ENCODE results near the gene PTPRN. TPM values are rescaled to one million over a fixed set of nuclear protein-coding genes. Genes with fewer than 3 reads are reported as not detected.

The PTPRN gene
- total and polyA plus RNA-seq, 10 of the 15 experiments (the other 5 are each of a cell fraction or from before 2014, with no cell fraction given): 0.28 to 0.69 TPM; not detected in 8

GRCh38 chr2:219300022-219300421, 9.2 kb downstream of the PTPRN start:
- Histone ChIP-seq H3K79me2 (ENCODE audit: control insufficient read depth, insufficient read depth, low read length) (no peaks in the 10 kb centered on the region), H3K4me1 (ENCODE audit: control insufficient read depth, insufficient read depth, low read length) (peaks cover 3% of the 10 kb centered on the region; the same call in 1 of the 2 replicates), H3K36me3 (ENCODE audit: control insufficient read depth in 2 of 2, insufficient read depth in 2 of 2, low read length in 1 of 2) (no peaks in the 10 kb centered on the region), H3K27ac (ENCODE audit: control insufficient read depth, insufficient read depth) (no peak overlapping the region), H3K9me3 (replicated peaks; ENCODE audit: control insufficient read depth, insufficient read depth, low read length) (no peaks in the 10 kb centered on the region), H3K4me3 (no peak overlapping the region), H3K4me2 (ENCODE audit: control insufficient read depth, insufficient read depth) (no peak overlapping the region), H2AFZ (ENCODE audit: control insufficient read depth, low read depth, low read length) (no peak overlapping the region), H3K9ac (ENCODE audit: control insufficient read depth, insufficient read depth, low read length) (no peak overlapping the region), H3K27me3 (replicated peaks in 1 of 2; ENCODE audit: control insufficient read depth in 2 of 2, insufficient read depth in 2 of 2, low read length in 1 of 2) (peaks cover 2 to 5% of the 10 kb centered on the region in 2 experiments; a peak in 1 of 4 replicates), H4K20me1 (ENCODE audit: control insufficient read depth, insufficient read depth) (no peaks in the 10 kb centered on the region)
- DNase-seq (ENCODE audit: low read depth, low spot score): no peak
- 33% methylated on average over 5 of the region's 5 CpGs for WGBS (ENCODE audit: insufficient coverage, insufficient replicate concordance, low lambda C conversion rate, missing lambda C conversion rate)
- BruUV-seq (replicated peaks): no TSS peak
- no peak for FAIRE-seq
- in situ Hi-C loops (cut with MboI): no loop called here
- intact Hi-C loops (cut with micrococcal nuclease; ENCODE audit: unreplicated experiment): no loop called here
- ChIA-PET SMC1A (ENCODE audit: uncharacterized antibody, unreplicated experiment) (interaction anchor here (1.2 to 5.8 kb wide), 3 partner anchors 87 to 142 kb away, joined by 3 to 36 read pairs (median 13); partner anchors contain the start of genes DNPEP and NHEJ1), CTCF (interaction anchor here (0.6 to 10.9 kb wide), 12 partner anchors 16 to 320 kb away, joined by 3 to 208 read pairs (median 4); partner anchors contain the start of genes CNPPD1, DNAJB2, NHEJ1 and SLC23A3), RAD21 (ENCODE audit: unreplicated experiment) (interaction anchor here (0.8 to 3.9 kb wide), 9 partner anchors 22 to 146 kb away, joined by 3 to 22 read pairs (median 5); partner anchors contain the start of genes ANKZF1, ATG9A, CNPPD1 and NHEJ1), POLR2A (interaction anchor here (0.8 to 2.1 kb wide), 5 partner anchors 29 to 141 kb away, joined by 3 to 8 read pairs (median 3); partner anchors contain the start of gene TUBA4A)
- TF ChIP-seq KLF5 (IDR thresholded peaks at IDR 0.05; ENCODE audit: partially characterized antibody) (no peak), PAX5 (IDR thresholded peaks at IDR 0.05; ENCODE audit: borderline replicate concordance, low read depth, low read length) (no peak), HDAC2 (IDR thresholded peaks at IDR 0.05) (no peak), NR2C2 (IDR thresholded peaks at IDR 0.05; ENCODE audit: borderline replicate concordance, control insufficient read depth, insufficient read length, low read depth) (no peak), JUND (IDR thresholded peaks at IDR 0.05; ENCODE audit: low read depth, low read length) (no peak), ATF2 (IDR thresholded peaks at IDR 0.05; ENCODE audit: low read length) (no peak)
- no peak for ATAC-seq

All from GM12878 (cell line).